NCI-H2029 treated with DMSO at 0.1 percent for 48 hours (cell line): ENCODE results near the gene MCF2L.
"Not testable (repeated sequence)": the region's sequence is repeated elsewhere in the genome, so short reads cannot be mapped to it uniquely, and the experiment has no call there.

ENCODE experiments used
- DNase-seq: peaks from one replicate; lab custom pipeline; 2025; lab: John Stamatoyannopoulos, UW

The MCF2L gene

GRCh38 chr13:113066142-113066455 lies 97.1 kb downstream of the MCF2L start:
- no peak for DNase-seq

GRCh38 chr13:113066746-113067145 lies 97.7 kb downstream of the MCF2L start:
- DNase-seq = no peak

- no peak for DNase-seq
Measured at GRCh38 chr13:113069861-113070805, 101.1 kb downstream of the MCF2L start.

- DNase-seq = no peak
Measured at GRCh38 chr13:113070855-113071254, 101.8 kb downstream of the MCF2L start.

- DNase-seq = no peak
Measured at GRCh38 chr13:113072376-113072775, 103.4 kb downstream of the MCF2L start.

- no peak for DNase-seq
Measured at GRCh38 chr13:113073942-113074341, 104.9 kb downstream of the MCF2L start.

GRCh38 chr13:113074401-113074800 lies 105.4 kb downstream of the MCF2L start:
- no peak for DNase-seq

- no peak for DNase-seq
Measured at GRCh38 chr13:113074876-113075275, 105.9 kb downstream of the MCF2L start.

GRCh38 chr13:113075711-113076110 lies 106.7 kb downstream of the MCF2L start:
- DNase-seq = no peak

- DNase-seq = no peak
Measured at GRCh38 chr13:113076681-113077401, 107.8 kb downstream of the MCF2L start.

- DNase-seq = no peak
Measured at GRCh38 chr13:113077566-113077952, 108.5 kb downstream of the MCF2L start.

GRCh38 chr13:113077953-113078901 lies 109.2 kb downstream of the MCF2L start:
- no peak for DNase-seq

- DNase-seq = no peak
Measured at GRCh38 chr13:113078902-113079780, 110.1 kb downstream of the MCF2L start.

- DNase-seq = not testable (repeated sequence)
Measured at GRCh38 chr13:113079781-113080080, 110.7 kb downstream of the MCF2L start.

GRCh38 chr13:113080361-113080831 lies 111.4 kb downstream of the MCF2L start:
- DNase-seq = no peak

- no peak for DNase-seq
Measured at GRCh38 chr13:113080901-113081521, 112.0 kb downstream of the MCF2L start.

- DNase-seq = no peak
Measured at GRCh38 chr13:113082198-113083021, 113.4 kb downstream of the MCF2L start.

GRCh38 chr13:113083022-113083373 lies 114.0 kb downstream of the MCF2L start:
- DNase-seq = no peak

GRCh38 chr13:113083402-113084061 lies 114.5 kb downstream of the MCF2L start:
- peak; percentile 57 for DNase-seq
